Left renal pelvis (tissue), 4 donors: ENCODE results near the gene SUPT16H. TPM values are rescaled to one million over a fixed set of nuclear protein-coding genes. Genes with fewer than 3 reads are reported as not detected.
A peak's percentile ranks its signal among the peaks of the same experiment; 100 is the strongest.
"Not testable (repeated sequence)": the region's sequence is repeated elsewhere in the genome, so short reads cannot be mapped to it uniquely, and the experiment has no call there.

Experiments used
- DNase-seq, 4 donors: peaks; one replicate each; pipeline ENCODE4 v3.0.0-alpha.2; 2013; ENCODE audit warnings: low read depth in 4 of 4, low spot score in 3 of 4
- polyA plus RNA-seq, 4 donors: library from polyadenylated mRNA; unstranded; fragments of 120-200 nt; gene quantifications; one replicate each; pipeline ENCODE4 v1.2.1, GENCODE V29; 2013; ENCODE audit not compliant: insufficient read length in 4 of 4

Gene SUPT16H
- polyA plus RNA-seq, result 100 to 1,000 TPM; 111 to 158 (median 144) TPM

DNA sequence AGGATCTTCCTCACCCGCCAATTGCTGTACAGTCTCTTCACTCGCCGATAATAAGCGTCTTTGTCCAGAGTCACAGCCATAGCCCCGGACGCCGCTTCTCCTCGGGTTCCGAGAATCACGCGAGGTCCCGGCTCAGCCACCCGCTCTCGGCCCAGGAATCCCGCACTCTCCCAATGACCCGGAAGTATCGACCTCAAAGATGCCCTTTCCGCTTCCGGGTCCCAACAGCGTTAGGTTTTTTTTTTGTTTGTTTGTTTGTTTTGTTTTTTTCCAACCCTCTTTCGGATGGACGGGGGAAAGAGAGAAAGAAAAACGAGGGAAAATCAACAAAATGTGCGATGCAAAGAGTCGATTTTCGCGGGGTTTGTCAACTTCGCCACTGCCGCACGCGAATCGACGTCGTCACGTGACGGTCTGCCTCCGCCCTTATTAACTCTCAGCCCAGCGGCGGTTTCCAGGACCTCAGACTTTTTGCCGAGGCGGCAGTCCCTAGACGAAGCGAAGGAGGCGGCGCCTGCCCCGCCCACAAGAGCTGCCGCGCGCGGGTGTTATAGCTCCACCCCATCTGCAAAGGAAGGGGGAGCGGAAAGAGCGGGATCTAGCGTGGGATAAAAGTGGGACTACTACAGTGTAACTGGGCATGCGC, at the start of gene SUPT16H:
SUPT16H (minus strand) TSS at position 172 of the 646 bp plus-strand sequence; CDS start at position 80, 92 bp downstream.
- DNase-seq, result peak; percentile 87 to 94 (median 92)

DNA sequence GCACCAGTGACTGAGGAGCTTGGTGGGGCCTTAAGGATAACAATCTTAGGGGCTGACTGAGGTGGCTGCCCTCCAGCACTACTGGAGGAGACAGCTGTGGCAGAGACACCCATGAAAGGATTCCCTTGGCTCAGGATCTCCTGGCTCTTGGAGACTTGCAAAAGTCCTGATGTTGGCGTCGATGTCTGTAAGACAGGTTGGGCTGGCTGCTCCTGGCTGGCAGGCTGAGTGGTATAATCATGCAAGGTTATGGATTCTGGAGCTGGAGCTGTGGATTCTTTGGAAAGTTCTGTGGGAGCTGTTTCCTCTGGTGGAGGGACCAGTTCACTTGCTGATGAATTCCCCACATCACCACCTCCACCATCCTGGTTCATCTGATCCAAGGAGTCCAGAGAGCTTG, 47.3 kb upstream of the SUPT16H start:
- no peak for DNase-seq

DNA sequence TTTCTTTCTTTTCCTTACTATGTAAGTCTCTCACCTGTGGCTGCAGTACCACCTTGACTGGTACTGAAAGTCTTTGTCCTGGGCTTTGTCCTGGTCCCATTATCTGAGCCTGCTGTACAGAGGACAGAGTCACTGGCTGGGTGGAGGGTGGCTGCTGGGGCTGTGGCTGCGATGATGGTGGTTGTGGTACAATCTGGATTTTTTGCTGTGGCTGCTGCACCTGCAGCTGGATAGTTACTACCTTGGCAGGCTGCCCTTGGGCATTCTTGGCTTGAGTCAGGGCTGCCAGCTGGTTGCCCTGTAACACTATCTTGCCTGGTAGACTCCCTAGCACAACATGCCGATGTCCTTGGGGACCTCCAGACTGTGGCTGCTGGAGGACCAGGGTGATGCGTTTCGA, 45.1 kb upstream of the SUPT16H start:
- DNase-seq, result no peak

DNA sequence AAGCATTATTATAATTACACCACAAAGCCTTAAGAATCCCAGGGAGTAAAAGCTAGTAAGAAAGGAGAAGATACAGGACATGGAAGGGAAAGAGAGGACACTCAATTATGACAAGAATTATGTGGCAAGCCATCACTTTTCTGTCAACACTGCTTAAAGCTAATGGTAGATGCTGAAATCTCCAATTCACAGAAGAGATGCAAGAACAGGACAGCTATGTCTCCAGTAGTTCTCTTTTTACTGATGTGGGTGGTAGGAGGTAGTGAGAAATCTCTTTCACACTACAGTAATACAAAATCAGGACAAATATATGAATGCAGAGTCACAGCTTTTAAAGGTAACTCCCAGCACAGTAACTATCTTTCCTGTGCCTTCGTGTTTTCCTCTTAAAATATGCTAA, 42.9 kb upstream of the SUPT16H start:
- no peak for DNase-seq

DNA sequence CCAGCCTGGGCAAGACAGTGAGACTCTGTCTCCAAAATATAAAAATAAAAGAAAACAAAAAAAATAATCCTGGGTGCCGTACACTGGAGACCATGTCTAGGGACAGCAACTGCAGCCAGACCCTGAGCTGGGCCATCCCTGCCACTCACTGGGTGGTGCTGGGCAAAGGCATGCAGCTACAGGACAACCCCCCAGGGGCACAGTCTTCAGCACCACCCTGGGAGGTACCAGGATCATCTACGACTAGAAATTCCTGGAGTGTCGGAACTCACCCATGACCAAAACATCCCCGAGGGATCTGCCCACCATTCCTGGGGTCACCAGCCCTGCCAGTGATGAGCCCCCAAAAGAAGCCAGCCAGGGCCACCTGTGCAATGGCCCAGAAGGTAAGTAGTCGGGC, 35.7 kb upstream of the SUPT16H start:
- DNase-seq, result no peak

DNA sequence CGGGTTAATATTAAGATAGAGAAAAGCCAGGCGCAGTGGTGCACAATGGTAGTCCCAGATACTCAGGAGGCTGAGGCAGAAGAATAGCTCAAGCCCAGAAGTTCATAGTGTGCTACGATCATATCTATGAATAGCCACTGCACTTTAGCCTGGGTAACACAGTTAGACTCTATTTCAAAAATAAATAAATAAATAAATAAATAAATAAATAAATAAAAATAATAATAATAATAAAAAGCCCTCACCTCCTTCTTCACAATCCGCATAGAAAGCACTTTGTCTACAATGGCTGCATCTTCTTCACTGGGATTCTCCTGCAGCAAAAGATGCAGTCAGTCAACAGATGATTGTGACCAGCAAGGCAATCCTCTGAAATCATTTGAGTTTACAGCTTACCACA, 31.5 kb upstream of the SUPT16H start:
- no peak for DNase-seq

DNA sequence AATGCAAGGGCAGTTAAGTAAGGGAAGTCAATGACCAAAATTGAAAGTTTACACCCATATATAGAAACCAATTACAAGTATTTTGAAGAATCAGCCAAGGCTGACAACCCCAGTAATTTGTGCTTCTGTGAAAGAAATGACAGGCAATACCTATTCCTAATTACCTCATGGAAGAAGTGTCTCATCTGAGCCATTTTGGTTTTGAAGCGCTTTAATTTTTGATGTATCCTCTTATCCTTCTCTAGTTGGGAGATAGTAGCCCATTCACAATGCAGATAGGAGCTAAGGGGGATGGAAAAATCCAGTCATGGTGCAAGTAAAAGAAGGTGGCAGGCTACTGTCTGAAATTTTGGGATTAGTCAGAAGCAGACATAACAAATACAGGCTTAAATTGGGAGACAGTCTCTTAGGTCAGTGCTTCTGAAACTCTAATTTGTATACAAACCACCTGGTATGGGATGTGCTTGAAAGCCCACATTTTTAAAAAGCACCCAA, 30.4 kb upstream of the SUPT16H start:
- no peak for DNase-seq

DNA sequence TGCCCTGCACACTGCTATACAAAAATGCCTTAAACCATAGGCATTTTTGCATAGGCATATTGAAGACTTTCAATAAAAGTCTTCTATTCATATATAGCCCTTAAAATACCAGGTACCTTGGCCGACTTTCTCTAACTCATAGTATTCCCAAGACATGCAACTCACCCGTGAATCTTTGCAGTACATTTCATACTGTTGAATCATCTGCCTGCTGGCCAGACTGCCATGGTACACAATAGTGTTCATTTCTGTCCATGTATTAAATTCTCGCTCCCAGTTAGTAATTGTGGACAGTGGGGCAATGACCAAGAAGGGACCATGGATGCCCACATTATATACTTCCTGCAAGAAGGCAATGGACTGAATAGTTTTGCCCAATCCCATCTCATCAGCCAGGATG, 24.3 kb upstream of the SUPT16H start:
- DNase-seq, result no peak

DNA sequence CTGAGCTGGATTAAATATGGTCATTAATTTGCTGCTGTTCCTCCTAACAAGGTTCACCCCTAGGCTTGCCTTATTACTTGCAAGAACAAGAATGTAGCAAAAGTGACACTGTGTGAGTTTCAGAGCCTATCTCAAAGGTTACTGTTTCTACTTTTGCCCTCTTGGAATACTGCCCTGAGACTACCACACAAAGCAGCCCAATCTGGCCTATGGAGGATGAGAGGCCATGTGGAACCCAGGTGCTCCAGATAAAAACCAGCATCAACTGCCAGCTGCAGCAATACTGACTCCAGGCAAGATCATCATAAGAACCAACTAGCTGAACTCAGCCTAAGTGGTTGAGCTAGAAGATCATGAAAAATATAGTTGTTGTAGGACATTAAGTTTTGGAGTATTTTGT, 22.4 kb upstream of the SUPT16H start:
- no peak for DNase-seq

DNA sequence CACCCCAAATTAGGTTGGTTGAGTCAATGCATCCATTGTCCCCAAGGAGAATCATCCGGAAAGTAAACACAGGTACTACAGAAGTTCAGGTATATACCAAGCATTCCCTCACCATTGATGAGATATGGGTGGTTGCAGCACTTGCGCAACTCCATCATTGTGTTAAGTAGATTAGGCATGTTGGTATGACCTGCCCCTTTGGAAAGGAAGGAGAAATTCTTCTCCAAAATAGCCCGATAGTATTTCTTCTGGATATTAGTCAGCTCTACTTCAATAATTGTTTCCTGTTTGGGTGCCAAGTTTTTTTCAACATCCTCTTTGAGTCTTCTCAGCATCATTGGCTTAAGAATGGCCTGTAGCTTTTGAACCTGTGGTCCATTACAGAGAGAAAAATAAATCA, 21.3 kb upstream of the SUPT16H start:
- no peak for DNase-seq

DNA sequence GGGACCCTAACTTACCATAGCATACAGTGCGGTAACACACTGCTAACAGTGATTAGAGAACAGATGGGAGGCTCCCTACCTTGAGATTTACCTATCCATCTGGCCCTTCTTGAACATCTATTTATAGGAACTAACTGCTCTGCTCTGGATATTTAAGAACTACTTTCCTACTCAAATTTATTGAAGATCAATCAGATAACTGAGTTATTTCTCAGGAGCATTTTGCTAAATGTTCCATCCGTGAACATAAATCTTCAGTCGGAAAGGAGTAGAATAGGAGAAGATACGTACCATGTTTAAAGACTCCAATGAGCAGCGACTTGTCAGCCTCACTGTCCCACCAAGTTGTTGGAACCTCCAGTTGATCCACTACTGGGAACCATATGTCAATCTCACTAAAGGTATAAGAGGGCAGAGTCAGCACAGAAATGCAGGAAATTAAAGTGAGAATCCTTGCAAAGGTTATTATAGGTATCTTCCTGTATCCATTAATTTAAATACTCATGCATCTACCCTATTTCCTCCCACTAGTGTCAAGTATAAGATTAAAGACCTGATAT, 15.6 kb upstream of the SUPT16H start:
- no peak for DNase-seq

DNA sequence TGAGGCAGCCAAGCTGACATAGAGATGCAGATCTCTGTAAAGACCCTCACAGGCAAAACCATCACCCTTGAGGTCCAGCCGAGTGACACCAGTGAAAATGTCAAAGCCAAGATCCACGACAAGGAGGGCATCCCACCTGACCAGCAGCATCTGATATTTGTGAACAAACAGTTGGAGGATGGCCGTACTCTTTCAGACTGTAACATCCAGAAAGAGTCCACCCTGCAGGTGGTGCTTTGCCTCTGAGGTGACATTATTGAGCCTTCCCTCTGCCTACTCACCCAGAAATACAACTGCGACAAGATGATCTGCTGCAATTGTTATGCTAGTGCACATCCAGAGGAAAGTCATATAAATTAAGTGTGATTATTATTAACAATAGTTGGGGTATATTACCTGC, 15.1 kb upstream of the SUPT16H start:
- no peak for DNase-seq

DNA sequence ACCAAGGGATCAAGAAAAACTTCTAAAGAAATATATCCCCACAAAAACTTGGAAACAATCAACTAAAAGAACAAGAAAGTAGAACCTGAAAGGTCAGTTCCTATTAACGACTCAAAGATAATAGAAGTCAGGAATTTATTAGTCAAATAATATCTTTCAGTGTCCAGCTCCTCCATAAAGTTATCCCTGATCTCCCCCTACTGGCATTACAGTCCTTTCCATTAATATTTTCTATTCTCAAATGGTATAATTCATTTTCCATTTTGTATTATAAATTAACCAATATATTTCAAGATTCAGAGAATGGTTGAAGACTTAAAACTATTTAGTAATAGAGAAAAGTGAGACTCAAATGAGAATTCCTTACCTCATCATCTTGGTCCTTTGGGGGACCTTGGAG, 11.6 kb upstream of the SUPT16H start:
- DNase-seq, result no peak

DNA sequence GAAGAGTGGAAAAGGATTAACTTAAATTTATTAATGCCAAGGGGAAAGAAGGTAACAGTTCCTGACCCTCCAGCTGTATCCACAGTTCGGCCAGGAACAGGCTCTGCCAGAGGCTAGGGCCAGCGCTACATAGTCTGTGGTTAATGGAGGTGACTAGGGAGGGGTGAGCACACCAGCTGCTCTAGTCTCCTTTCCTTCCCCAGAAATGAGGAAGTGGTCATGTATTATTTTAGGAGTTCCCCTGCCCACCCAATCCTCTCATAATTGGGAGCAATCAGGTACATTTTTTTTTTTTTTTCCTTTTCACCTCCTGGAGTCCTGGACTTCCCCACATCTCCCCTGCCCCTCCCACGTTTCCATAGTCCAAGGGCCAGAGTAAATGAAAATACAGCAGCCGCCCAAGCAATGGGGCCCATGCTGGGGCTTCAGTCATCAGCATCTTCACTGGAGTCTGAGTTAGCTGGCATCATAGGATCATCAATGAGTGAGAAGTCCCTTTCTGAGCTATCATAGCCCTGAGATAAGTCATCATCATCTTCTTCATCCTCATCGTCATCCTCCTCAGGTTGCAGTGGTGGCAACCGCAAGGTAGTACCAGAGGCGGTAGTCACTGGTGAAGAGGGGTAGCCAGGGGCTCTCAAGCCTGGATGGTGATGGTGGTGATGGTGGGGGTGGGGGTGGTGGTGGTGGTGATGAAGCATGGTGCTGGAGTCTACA, 1.5 kb upstream of the SUPT16H start:
- DNase-seq, result no peak

DNA sequence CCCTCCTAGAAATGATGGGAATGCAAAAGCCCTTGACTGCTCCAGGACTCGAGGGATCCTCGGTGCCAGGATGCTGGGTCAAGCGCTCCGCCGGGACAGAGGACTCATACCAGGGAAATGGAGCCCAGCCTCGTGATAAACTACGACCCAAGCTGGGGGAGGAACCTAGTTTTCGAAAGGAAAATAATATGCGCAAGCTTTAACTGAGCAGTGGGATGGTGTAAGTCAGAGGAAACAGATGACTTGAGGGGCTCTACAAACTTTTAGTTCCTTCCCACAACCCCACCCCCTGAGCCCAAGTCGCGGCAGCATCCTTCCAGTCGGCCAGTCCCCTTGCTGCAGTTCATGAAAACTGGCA, 654 bp upstream of the SUPT16H start:
- DNase-seq, result no peak

DNA sequence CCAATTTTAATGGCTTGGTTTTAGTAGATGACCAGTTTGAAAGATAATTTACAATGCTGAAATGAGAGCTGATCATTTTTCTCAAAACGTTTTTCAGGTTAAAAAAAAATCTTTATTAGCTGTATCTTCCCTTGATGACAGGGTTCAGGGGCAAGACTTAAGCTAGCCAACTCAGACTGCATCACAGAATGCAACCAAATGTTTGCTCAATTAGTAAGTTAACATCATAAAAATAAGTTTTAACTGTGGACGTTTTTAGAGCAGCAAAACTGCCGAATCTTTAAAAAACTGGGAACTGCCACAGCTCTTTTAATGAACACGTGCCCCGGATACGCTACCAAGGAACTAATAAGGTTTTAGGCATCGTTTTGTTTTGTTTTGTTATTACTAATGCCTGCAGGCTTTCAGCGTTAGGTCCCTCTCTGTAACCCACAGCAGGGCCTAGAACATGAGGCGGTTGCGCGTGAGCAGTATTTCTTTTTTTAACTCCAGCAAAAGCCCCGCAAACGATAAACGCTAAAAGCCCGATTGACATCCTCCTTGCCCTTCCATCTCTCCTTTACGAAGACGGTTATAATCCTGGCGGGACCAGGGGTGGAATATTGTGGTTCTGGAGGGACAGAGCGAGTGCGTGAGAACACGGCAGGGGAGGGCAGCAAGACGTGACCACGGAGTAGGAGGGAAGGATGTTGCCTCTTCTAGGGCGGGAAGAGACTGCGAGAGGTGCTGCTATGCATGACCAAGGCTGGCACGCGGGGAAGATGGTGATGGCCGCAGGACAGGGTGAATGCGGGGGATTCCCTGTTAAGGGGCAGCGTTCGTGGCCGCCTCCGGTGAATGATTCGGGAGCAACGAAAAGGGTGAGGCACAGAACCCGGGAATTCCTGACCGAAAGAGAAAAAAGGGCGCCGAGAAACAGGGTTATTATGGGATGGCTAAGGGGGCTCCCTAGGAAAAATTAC, 652 bp downstream of the SUPT16H start:
- DNase-seq, result peak in 2 of 4 donors; percentile 21 to 24

DNA sequence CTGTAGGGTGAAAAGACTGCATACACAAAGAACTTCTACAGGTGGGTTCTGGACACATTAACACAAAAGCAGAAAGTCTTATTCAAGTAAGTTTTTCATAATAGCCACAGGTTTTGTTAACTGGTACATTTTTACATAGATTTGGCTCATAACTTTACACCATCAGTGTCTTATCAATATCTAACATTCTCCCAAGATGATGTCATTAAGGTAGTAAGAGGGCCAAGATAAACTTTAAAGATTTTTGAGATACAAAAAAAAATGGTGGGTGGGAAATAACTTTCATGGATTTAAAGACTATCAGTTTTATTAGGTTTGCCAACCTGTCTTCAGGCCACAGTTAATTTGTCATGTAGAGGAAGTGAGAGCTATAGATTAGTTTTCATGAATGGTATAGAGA, 1.7 kb downstream of the SUPT16H start:
- no peak for DNase-seq

DNA sequence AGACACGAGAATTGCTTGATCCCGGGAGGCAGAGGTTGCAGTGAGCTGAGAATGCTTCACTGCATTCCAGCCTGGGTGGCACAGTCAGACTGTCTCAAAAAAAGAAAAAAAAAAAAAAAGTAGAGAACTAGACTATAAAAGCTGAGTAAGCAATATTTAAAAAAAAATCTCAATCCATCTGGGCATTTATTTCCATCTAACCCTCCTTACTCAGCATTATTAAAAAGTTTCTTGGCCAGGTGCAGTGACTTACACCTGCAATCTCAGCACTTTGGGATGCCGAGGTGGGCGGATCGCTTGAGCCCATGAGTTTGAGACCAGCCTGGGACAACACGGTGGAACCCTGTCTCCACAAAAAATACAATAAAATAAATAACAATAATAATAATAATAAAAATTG, 4.5 kb downstream of the SUPT16H start:
- DNase-seq, result no peak

DNA sequence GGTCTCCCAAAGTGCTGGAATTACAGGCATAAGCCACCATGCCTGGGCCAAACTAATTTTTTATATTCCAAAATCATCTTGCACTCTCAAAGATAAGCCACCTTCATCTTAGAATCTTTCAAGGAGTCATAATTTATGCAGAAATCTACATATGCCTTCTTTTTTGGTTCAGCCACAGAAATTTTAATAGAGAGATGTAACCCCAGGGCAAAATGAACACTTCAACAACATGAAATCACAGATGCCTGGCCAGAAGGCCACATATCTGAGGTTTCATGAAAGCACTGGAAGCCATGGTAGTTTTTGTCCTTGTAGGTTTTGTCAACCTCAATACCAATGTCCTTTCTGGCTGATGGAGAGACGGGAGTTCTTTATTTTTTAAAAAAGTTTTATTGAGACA, 9.8 kb downstream of the SUPT16H start:
- no peak for DNase-seq

DNA sequence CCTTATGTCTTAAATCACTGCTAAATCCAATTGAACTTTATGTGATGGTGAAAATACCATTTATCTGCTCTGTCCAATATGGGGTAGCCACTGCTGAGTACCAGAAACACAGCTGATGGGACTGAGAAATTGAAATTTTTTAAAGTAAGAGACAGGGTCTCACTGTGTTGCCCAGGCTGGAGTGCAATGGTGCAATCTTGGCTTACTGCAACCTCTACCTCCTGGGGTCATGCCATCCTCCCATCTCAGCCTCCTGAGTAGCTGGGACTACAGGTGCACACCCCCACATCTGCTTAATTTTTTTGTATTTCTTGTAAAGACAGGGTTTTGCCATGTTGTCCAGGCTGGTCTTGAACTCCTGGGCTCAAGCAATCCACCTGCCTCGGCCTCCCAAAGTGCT, 11.0 kb downstream of the SUPT16H start:
- not testable (repeated sequence) for DNase-seq
